Measurements from ENCODE around the gene MYO10. TPM values are rescaled to one million over a fixed set of nuclear protein-coding genes. Genes with fewer than 3 reads are reported as not detected.

The MYO10 gene
- total RNA-seq, 2 experiments from 2014 or later = not detected

GRCh38 chr5:16701134-16702099, 234.7 kb downstream of the MYO10 start:
- H3K27ac Mint-ChIP-seq = no peak overlapping the region

GRCh38 chr5:16700081-16700480, 236.0 kb downstream of the MYO10 start:
- Mint-ChIP-seq H3K36me3 (no peaks in the 10 kb centered on the region), H3K4me1 (no peaks in the 10 kb centered on the region), H3K4me3 (no peak overlapping the region), H3K27ac (no peak overlapping the region), H3K9me3 (no peaks in the 10 kb centered on the region), H3K27me3 (peaks cover 3% of the 10 kb centered on the region)
- ATAC-seq (ENCODE audit: low read depth) = no peak
- POLR2A ChIA-PET = no interaction called here
- DNase-seq = no peak

More at GRCh38 chr5:16701134-16702099, 234.7 kb downstream of the MYO10 start:
- ATAC-seq (ENCODE audit: low read depth) = no peak
- Mint-ChIP-seq H3K4me1 (no peaks in the 10 kb centered on the region), H3K27me3 (no peaks in the 10 kb centered on the region), H3K9me3 (no peaks in the 10 kb centered on the region), H3K4me3 (no peak overlapping the region), H3K36me3 (no peaks in the 10 kb centered on the region)
- DNase-seq = no peak
- POLR2A ChIA-PET = no interaction called here

- Mint-ChIP-seq H3K36me3 (no peaks in the 10 kb centered on the region), H3K27ac (no peak overlapping the region), H3K27me3 (peaks cover 3% of the 10 kb centered on the region), H3K9me3 (no peaks in the 10 kb centered on the region), H3K4me3 (no peak overlapping the region), H3K4me1 (no peaks in the 10 kb centered on the region)
- ATAC-seq (ENCODE audit: low read depth) (no peak), DNase-seq (no peak)
- POLR2A ChIA-PET = no interaction called here
These were observed 240.3 kb downstream of the MYO10 start for GRCh38 chr5:16695779-16696178.

GRCh38 chr5:16693879-16694278, 242.2 kb downstream of the MYO10 start:
- POLR2A ChIA-PET = no interaction called here
- no peaks in the 10 kb centered on the region for H3K36me3 Mint-ChIP-seq
- DNase-seq (no peak), ATAC-seq (ENCODE audit: low read depth) (no peak)
- H3K9me3 Mint-ChIP-seq = no peaks in the 10 kb centered on the region
- H3K27ac Mint-ChIP-seq = no peak overlapping the region
- no peaks in the 10 kb centered on the region for H3K4me1 Mint-ChIP-seq
- H3K4me3 Mint-ChIP-seq = no peak overlapping the region
- peaks cover 3% of the 10 kb centered on the region for H3K27me3 Mint-ChIP-seq

GRCh38 chr5:16691731-16692130, 244.4 kb downstream of the MYO10 start:
- Mint-ChIP-seq H3K4me1 (no peaks in the 10 kb centered on the region), H3K36me3 (no peaks in the 10 kb centered on the region), H3K9me3 (no peaks in the 10 kb centered on the region), H3K4me3 (no peak overlapping the region), H3K27me3 (peaks cover 8% of the 10 kb centered on the region), H3K27ac (no peak overlapping the region)
- POLR2A ChIA-PET = no interaction called here
- DNase-seq (no peak), ATAC-seq (ENCODE audit: low read depth) (no peak)

- DNase-seq = no peak
These were observed 245.7 kb downstream of the MYO10 start for GRCh38 chr5:16690243-16690852.

GRCh38 chr5:16687898-16688297, 248.2 kb downstream of the MYO10 start:
- peaks cover 10% of the 10 kb centered on the region for H3K27me3 Mint-ChIP-seq
- H3K4me1 Mint-ChIP-seq = no peaks in the 10 kb centered on the region
- no peak overlapping the region for H3K4me3 Mint-ChIP-seq
- ATAC-seq (ENCODE audit: low read depth) = no peak
- no peak overlapping the region for H3K27ac Mint-ChIP-seq
- H3K36me3 Mint-ChIP-seq = no peaks in the 10 kb centered on the region
- no peak for DNase-seq
- no peaks in the 10 kb centered on the region for H3K9me3 Mint-ChIP-seq
- POLR2A ChIA-PET = no interaction called here

More at GRCh38 chr5:16690243-16690852, 245.7 kb downstream of the MYO10 start:
- ATAC-seq (ENCODE audit: low read depth) = peak; percentile 68
- Mint-ChIP-seq H3K36me3 (no peaks in the 10 kb centered on the region), H3K4me1 (no peaks in the 10 kb centered on the region), H3K9me3 (no peaks in the 10 kb centered on the region), H3K27ac (no peak overlapping the region), H3K27me3 (peaks cover 8% of the 10 kb centered on the region), H3K4me3 (no peak overlapping the region)
- POLR2A ChIA-PET = no interaction called here

GRCh38 chr5:16685069-16685468, 251.0 kb downstream of the MYO10 start:
- ATAC-seq (ENCODE audit: low read depth) = no peak
- no peak overlapping the region for H3K4me3 Mint-ChIP-seq
- H3K36me3 Mint-ChIP-seq = no peaks in the 10 kb centered on the region
- no peak overlapping the region for H3K27ac Mint-ChIP-seq
- DNase-seq = no peak
- no peaks in the 10 kb centered on the region for H3K9me3 Mint-ChIP-seq
- POLR2A ChIA-PET = no interaction called here
- H3K4me1 Mint-ChIP-seq = no peaks in the 10 kb centered on the region
- peaks cover 20% of the 10 kb centered on the region for H3K27me3 Mint-ChIP-seq

GRCh38 chr5:16681876-16682275, 254.2 kb downstream of the MYO10 start:
- no peaks in the 10 kb centered on the region for H3K36me3 Mint-ChIP-seq
- peaks cover 15% of the 10 kb centered on the region for H3K27me3 Mint-ChIP-seq
- H3K27ac Mint-ChIP-seq = no peak overlapping the region
- ATAC-seq (ENCODE audit: low read depth) (no peak), DNase-seq (no peak)
- no peaks in the 10 kb centered on the region for H3K9me3 Mint-ChIP-seq
- POLR2A ChIA-PET = no interaction called here
- no peaks in the 10 kb centered on the region for H3K4me1 Mint-ChIP-seq
- no peak overlapping the region for H3K4me3 Mint-ChIP-seq

GRCh38 chr5:16679863-16680262, 256.2 kb downstream of the MYO10 start:
- Mint-ChIP-seq H3K9me3 (no peaks in the 10 kb centered on the region), H3K36me3 (no peaks in the 10 kb centered on the region), H3K4me1 (no peaks in the 10 kb centered on the region), H3K27ac (no peak overlapping the region), H3K27me3 (peaks cover 15% of the 10 kb centered on the region), H3K4me3 (no peak overlapping the region)
- ATAC-seq (ENCODE audit: low read depth) (no peak), DNase-seq (no peak)
- POLR2A ChIA-PET = no interaction called here

- H3K27ac Mint-ChIP-seq = no peak overlapping the region
- H3K4me1 Mint-ChIP-seq = no peaks in the 10 kb centered on the region
- H3K36me3 Mint-ChIP-seq = no peaks in the 10 kb centered on the region
- no peaks in the 10 kb centered on the region for H3K9me3 Mint-ChIP-seq
- H3K4me3 Mint-ChIP-seq = no peak overlapping the region
- POLR2A ChIA-PET = no interaction called here
- no peak for DNase-seq
- no peak for ATAC-seq (ENCODE audit: low read depth)
- peaks cover 15% of the 10 kb centered on the region for H3K27me3 Mint-ChIP-seq
These were observed 256.9 kb downstream of the MYO10 start for GRCh38 chr5:16679190-16679589.

- Mint-ChIP-seq H3K27ac (no peak overlapping the region), H3K9me3 (no peaks in the 10 kb centered on the region), H3K4me1 (peaks cover 5% of the 10 kb centered on the region), H3K36me3 (no peaks in the 10 kb centered on the region), H3K4me3 (no peak overlapping the region), H3K27me3 (no peaks in the 10 kb centered on the region)
- no peak for ATAC-seq (ENCODE audit: low read depth)
- DNase-seq = no peak
- POLR2A ChIA-PET = no interaction called here
These were observed 260.3 kb downstream of the MYO10 start for GRCh38 chr5:16675806-16676205.

GRCh38 chr5:16674750-16675149, 261.3 kb downstream of the MYO10 start:
- POLR2A ChIA-PET = interaction anchor here (2.6 kb wide), 1 partner anchor 58 kb away, joined by 9 read pairs; the partner anchor contains the start of gene RETREG1
- ATAC-seq (ENCODE audit: low read depth) (no peak), DNase-seq (no peak)
- Mint-ChIP-seq H3K4me3 (no peak overlapping the region), H3K36me3 (no peaks in the 10 kb centered on the region), H3K4me1 (peaks cover 5% of the 10 kb centered on the region), H3K9me3 (no peaks in the 10 kb centered on the region), H3K27me3 (no peaks in the 10 kb centered on the region), H3K27ac (no peak overlapping the region)

Measured in activated naive CD8-positive, alpha-beta T cell treated with anti-CD3 and anti-CD28 coated beads, Interleukin-2, amount 10 ng/mL, durations not matched to agents 7 days and 5 days (primary cell).